Anterior cingulate cortex (tissue), 58 donors: ENCODE results near the gene ITPKB.
A peak's percentile ranks its signal among the peaks of the same experiment; 100 is the strongest.
"Not testable (repeated sequence)": the region's sequence is repeated elsewhere in the genome, so short reads cannot be mapped to it uniquely, and the experiment has no call there.

Experiments used
- DNase-seq, 58 donors: peaks; one replicate each; lab custom pipeline; 2025; lab: John Stamatoyannopoulos, UW

ITPKB gene

GRCh38 chr1:226608699-226609505, 130.2 kb downstream of the ITPKB start:
- DNase-seq, result peak in 40 of 58 donors; percentile 11 to 74 (median 38)

GRCh38 chr1:226607821-226608220, 131.3 kb downstream of the ITPKB start:
- no peak for DNase-seq

GRCh38 chr1:226607268-226607660, 131.8 kb downstream of the ITPKB start:
- DNase-seq, result no peak

- DNase-seq, result no peak
Observed at GRCh38 chr1:226606311-226607267, 132.5 kb downstream of the ITPKB start.

GRCh38 chr1:226605318-226605950, 133.6 kb downstream of the ITPKB start:
- no peak for DNase-seq

GRCh38 chr1:226604560-226605317, 134.3 kb downstream of the ITPKB start:
- DNase-seq, result no peak

GRCh38 chr1:226603858-226604559, 135.1 kb downstream of the ITPKB start:
- DNase-seq, result no peak

- peak in 38 of 58 donors; percentile 5 to 78 (median 43) for DNase-seq
Observed at GRCh38 chr1:226603022-226603857, 135.8 kb downstream of the ITPKB start.

GRCh38 chr1:226602186-226603021, 136.7 kb downstream of the ITPKB start:
- DNase-seq, result peak in 1 of 58 donors; percentile 14

GRCh38 chr1:226601456-226601855, 137.6 kb downstream of the ITPKB start:
- DNase-seq, result no peak

- DNase-seq, result peak in 1 of 58 donors; percentile 20
Observed at GRCh38 chr1:226600254-226600653, 138.8 kb downstream of the ITPKB start.

- DNase-seq, result no peak
Observed at GRCh38 chr1:226599636-226600238, 139.3 kb downstream of the ITPKB start.

- DNase-seq, result not testable (repeated sequence)
Observed at GRCh38 chr1:226598955-226599354, 140.1 kb downstream of the ITPKB start.

GRCh38 chr1:226598455-226598849, 140.6 kb downstream of the ITPKB start:
- DNase-seq, result no peak

- no peak for DNase-seq
Observed at GRCh38 chr1:226597616-226598454, 141.2 kb downstream of the ITPKB start.

- no peak for DNase-seq
Observed at GRCh38 chr1:226596531-226597165, 142.4 kb downstream of the ITPKB start.
